22Rv1 (cell line): ENCODE results near the gene GEN1.

Experiments used
- H3K27ac ChIP-seq: fragments of 450-650 bp; 2 replicates; pipeline ENCODE4 v1.5.1; 2017
- CTCF ChIP-seq: fragments of 450-650 bp; IDR thresholded peaks from 2 replicates; pipeline ENCODE4 v1.5.1; 2017; ENCODE audit warnings: mild to moderate bottlenecking
- ZFX ChIP-seq: fragments of 450-650 bp; IDR thresholded peaks from 2 replicates; pipeline ENCODE4 v1.6.1; 2017; ENCODE audit warnings: antibody characterized with exemption, borderline replicate concordance

Gene GEN1

GRCh38 chr2:17736989-17737388, 16.9 kb upstream of the GEN1 start:
- no peak overlapping the region for H3K27ac ChIP-seq
- no peak for TF ChIP-seq ZFX
- TF ChIP-seq CTCF: no peak

GRCh38 chr2:17740203-17740602, 13.7 kb upstream of the GEN1 start:
- no peak for TF ChIP-seq ZFX
- no peak for TF ChIP-seq CTCF
- no peak overlapping the region for H3K27ac ChIP-seq

- H3K27ac ChIP-seq: no peak overlapping the region
- no peak for TF ChIP-seq CTCF
These were observed 6.1 kb upstream of the GEN1 start for GRCh38 chr2:17747684-17748452.

GRCh38 chr2:17748745-17749144, 5.2 kb upstream of the GEN1 start:
- no peak for TF ChIP-seq CTCF
- TF ChIP-seq ZFX: no peak
- H3K27ac ChIP-seq: no peak overlapping the region

GRCh38 chr2:17749753-17750438, 4.0 kb upstream of the GEN1 start:
- no peak for TF ChIP-seq ZFX
- no peak for TF ChIP-seq CTCF
- no peak overlapping the region for H3K27ac ChIP-seq

GRCh38 chr2:17752246-17752645, 1.7 kb upstream of the GEN1 start:
- H3K27ac ChIP-seq: no peak overlapping the region
- TF ChIP-seq CTCF: no peak
- no peak for TF ChIP-seq ZFX
